ENCODE measurements around the gene TBC1D16.
A peak's percentile ranks its signal among the peaks of the same experiment; 100 is the strongest.
"Not testable (repeated sequence)": the region's sequence is repeated elsewhere in the genome, so short reads cannot be mapped to it uniquely, and the experiment has no call there.

The TBC1D16 gene

DNA sequence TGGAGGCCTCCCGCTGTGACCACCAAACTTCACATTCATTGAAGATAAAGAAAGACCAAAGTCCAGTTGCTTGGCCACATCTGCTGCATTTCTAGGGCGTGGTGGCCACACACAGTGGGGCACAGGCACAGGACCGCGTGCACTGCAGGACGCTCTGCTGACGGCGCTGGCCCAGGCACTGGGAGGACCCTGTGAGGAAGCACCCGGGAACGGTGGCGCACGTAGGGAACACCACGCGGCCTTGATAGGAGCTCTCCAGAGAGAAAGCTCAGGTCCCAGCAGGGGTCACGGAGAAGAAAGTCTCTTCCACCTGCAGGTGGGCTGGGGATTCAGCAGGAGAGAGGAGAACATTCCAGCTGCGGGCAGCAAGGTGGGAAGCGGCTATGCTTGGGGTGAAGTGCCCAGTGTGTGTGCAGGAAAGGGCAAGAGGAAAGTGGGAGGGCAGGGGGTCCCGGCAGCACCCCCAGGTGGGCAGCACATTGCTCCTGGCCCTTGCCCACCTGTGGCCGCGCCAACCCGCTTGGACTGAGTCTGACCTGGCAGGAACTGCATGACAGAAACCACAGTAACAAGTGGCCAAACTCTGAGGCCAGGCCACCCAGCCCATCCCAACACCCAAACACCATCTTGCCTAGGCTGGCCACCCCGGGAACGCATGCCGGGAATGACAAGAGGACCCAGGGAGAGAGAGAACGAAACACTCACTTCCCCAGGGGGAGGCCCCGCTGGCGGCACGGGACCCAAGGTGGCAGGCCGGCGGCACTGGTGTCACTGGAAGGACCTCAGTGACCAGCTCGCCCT, 32.8 kb downstream of the TBC1D16 start:
- DNase-seq: no peak

DNA sequence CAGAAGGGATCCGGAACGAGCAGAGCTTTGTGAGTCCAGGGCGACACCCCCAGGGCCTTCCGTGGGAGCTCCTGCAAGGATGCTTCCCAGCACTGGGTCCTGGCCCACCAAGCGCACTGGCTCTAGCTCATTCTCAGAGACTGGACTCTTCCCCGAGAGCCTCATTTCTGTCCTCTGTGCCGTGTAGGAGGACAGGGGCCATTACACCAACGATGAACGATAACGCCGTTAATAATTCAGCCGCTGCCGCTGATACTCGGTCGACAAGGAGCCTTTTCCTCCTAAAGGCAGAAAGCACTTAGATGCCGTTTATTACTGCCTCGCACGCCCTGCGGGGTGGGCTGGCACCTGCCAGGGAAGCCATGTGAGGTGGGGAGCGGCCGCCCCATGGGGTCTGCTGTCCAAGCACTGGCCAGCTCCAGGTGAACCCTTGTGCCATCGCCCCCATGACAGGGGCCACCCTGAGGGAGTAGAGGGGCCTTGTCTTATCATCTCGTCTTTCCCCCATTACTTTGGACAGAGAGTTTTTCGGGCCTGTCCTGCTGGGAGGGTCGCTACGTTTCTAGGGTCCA, 33.5 kb downstream of the TBC1D16 start:
- DNase-seq: no peak

DNA sequence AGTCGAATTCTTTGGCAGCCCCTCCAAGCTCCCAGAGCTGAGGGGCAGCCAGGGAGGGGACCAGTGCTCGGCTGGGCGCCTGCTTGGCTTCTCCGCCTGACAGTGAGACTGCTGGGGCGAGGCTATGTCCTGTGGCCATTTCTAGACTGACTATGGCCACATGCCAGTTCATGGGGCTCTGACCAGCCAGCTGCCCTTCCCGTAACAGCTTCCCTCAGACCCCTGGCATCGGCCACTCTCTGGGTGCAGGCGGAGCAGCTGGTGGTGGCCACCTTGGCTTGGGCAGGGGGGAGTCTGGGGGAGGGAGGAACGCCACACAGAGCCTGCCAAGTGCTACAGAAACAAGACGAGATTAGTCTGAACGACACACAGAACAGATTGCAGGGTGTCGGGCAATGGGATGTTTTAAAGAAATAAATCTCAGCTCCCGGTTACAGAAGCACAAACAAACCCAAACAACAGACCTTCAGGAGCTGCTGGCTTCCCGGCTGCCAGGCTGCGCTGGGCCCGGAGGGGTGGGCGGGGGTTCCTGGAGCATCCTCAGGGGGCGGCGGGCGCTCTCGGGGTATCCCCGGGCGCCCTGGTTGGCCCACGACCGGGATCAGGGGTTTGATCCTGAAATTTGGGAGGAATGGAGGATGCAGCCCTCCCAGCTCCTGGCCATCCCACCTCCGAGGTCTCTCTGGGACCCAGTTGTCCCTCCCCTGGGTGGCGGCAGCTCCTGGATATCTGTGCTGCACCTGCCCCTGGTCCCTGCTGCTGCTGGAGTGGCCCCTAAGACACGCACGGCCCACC, 34.5 kb downstream of the TBC1D16 start:
- DNase-seq: no peak

DNA sequence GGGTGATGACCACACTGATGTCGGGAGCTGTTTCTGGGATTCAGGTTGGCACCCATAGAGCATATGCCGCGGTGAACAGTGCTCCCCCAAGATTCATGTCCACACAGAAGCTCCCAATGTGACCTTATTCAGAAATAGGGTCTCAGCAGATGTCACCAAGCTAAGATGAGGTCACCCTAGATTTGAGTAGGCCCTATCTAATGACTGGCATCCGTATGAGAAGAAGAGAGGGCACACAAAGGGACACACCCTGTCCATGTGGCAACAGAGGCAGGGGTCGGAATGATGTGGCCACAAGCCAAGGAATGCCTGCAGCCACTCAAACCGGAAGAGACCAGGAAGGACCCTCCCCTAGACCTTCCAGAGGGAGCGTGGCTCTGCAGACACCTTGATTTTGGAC, 35.5 kb downstream of the TBC1D16 start:
- DNase-seq: no peak

DNA sequence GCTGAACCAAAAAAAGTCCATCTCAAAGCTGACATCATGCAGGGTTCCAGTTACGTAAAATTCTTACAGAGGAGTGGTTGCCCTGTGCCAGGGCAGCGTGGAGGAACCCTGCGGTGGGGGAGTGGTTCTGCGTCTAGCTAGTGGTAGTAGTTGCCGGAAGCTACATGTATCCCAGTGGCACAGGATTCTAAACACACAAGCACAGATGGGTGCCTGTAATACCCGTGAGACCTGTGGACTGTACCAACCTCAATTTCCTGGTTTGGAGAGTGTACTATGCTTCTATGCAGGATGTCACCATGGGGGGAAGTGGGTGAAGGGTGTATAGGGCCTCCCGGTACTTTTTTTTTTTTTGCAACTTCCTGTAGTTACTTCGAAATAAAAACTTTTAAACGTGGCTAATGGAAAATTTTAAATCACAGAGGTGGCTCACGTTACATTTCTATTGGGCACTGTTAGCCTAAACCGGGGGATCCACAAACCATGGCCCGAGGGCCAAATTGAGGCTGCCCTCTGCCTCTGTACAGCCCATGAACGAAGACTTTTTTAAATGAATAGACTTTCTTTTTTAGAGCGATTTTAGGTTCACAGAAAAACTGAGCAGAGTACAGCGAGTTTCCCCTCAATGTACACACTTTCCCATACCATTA, 38.5 kb downstream of the TBC1D16 start:
- no peak for DNase-seq

DNA sequence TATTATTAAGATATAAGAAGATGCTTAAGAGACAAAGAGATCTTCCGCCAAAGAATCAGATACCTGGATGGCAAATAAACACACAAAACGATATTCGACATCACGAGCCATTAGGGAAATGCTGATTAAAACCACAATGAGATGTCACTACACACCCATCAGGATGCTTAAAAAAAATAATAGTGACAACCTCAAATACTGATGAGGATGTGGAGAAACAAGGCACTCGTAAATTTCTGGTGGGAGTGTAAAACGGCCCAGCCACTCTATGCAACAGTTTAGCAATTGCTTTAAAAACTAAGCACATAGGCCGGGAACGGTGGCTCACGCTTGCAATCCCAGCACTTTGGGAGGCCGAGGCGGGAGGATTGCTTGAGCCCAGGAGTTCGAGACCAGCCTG, 39.4 kb downstream of the TBC1D16 start:
- no peak for DNase-seq

DNA sequence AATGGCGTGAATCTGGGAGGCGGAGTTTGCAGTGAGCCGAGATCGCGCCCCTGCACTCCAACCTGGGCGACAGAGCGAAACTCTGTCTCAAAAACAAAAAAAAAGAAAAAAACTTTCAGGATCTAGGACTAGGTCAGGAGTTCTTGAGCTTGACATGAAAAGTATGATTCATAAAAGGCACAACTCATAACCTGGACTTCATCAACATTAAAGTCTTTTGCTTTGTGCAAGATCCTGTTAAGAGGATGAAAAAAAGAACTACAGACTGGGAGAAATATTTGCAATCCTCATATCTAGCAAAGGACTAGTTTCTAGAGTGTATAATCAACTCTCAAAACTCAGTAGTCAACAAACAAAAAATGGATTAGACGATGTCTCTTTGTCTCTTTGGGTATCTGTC, 40.0 kb downstream of the TBC1D16 start:
- DNase-seq: no peak

DNA sequence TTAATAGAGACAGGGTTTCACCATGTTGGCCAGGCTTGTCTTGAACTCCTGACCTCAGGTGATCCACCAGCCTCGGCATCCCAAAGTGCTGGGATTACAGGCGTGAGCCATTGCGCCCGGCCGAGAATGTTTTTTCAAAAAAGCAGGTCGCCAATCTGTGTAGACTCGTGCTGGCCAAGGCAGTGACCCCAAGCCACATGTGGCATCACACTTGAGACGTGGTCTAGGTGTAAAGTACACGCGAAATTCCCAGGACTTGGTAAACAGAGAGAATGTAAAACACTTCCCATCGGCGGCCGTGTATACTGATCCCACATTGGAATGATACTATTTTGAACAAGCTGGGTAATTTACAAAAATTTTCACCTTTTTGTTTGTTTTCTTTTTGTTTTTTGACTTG, 41.1 kb downstream of the TBC1D16 start:
- no peak for DNase-seq

DNA sequence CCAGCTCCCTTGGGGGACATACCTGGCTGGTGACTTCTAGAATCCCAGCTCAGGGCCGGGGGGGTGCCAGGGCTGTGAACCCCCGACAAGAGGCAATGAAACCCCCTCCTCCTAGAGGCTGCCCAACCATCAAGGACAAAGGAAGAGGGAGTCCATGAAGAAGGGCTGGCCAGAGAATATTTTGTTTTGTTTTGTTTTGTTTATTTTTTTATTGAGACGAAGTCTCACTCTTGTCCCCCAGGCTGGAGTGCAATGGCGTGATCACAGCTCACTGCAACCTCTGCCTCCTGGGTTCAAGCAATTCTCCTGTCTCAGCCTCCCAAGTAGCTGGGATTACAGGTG, 41.5 kb downstream of the TBC1D16 start:
- DNase-seq: not testable (repeated sequence)

DNA sequence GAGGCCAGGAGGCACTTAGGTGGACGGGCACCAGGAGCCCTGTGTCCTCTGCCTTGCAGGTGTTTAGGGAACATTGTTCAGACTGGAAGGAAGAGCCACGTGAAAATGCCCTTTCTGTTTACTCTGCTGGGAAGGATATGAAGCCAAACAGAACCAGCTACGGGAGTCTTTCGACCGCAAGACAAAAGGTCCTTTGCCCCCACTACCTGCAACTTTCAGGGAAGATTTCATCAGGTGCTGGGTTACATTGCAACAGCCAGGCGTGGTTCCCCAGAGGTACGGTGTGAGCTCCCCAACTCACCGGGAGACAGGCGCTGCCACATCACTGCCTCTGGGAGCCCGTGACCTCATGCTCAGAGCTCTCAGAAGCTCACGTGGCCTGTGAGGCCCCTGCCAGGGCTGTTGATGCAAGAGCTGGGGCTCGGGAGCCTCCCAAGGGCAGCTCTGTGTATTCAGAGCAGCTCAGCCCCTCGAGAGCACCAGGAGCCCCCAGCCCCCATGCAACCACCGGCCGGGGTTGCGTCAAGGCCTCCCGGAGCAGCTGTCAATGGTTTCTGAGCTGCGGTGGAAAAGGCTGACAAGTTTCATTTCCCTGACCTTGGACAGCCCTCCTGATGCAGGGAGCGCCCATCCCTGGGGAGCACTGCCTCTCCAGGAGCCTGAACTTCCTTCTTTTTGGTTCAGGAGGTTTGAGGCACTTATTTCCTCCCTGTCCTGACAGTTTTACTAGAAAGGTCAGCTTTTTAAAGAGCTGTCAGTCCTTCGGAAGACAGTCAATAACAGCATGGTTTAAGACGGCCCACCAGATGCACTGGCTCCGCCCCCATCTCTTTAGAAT, 42.1 kb downstream of the TBC1D16 start:
- DNase-seq: peak; percentile 96

DNA sequence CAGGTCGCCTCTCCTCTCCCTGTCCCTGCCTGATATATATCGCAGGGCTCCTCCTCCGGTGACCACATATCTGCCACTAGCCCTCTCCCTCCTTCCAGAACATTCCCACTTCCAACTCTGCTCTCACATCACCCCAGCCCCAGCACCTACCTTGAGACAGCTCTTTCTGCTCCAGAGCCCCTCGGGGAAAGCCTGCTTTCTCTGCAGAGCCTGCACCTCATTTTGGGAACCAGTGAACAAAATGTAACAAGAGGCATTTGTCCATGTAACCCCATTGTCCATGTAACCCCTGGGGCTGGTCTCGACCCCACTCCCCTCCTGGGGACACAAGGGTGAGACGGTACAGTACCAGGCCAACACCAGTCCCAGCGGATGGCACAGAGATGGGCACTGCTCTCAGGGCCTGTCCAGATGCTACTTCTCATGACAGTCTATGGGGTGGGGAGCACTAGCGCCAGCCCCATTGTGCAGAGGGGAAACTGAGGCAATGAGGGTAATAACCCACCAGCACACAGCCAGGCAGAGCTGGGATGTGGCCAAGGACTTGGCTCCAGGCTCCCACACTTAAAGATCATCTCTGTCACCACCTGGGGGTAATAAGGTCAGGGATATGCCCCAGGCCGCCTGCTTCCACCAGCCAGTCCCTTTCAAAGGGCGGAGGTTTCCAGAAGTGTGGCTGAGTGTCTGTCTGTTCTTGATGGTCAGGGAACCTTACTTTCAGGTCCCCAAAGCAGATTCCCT, 42.9 kb downstream of the TBC1D16 start:
- DNase-seq: no peak

DNA sequence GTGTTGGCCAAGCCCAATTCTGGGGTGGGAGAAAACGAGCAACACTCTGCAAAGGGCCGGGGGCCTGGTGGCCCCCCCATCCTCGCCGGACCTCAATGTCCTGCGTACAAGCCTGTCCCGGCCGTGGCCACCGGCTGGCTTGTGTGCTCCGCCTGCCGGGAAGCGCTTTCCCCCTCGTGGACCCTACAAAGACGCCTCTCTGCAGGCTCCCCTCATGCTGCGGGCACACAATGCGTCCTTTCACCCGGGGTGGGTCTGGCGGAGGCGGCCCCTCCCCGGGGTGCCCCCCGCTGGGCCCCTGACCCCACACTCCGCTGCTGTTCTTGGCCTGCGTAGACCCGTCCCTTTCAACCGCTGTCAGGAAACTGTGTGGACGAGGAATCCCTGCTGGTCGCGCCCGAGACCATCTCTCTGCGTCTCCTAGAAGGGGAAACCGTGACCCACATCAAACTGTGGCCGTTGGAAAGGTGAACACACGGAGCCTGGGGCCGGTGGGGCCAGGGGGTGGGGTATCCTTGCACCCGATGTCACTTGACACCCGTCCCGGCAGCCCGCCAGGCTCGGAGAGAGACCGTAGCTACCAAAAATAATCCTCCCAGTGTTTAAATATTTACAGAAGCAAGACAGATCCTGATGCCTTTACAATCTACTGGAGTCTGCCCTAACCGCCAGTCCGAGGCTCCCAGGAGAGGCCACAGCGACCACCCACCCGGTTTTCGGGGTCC, 43.6 kb downstream of the TBC1D16 start:
- peak; percentile 28 for DNase-seq

DNA sequence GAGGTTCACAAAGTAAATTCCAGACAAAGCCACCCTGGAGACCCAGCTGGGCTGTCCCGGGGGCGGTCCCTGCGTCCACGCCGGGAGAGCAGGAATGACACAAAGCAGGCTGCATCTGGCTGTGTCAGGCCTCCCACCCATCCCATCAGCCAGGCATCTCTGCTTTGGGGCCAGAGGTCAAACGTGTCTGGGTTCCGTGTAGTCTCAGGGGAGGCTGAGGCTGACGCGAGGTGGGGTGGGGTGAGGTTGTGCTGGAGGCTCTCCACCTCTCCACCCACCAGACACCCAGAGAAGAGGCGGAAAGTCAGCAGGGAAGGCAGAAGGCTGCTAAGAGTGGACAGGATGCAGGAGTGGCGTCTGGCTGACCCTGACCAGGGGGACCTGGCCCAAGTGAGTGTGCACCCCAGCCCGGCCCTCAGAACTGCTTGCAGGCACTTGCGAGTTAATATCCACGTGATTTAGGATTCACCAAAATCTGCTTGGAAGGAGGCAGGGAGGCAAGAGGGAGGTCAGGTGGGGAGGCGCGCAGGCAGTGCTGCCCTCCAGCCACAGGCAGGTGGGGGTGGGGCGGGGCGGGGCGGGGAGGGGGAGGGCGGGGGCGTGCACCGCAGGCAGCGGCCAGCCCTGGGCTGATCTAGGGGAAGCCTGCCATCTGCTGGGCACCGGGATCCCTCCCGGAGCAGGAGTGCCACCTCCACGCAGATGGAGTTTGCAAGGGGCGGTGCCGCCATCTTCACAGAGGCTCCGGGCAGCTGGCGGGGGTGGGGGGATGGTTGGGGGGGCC, 44.3 kb downstream of the TBC1D16 start:
- DNase-seq: peak; percentile 80

DNA sequence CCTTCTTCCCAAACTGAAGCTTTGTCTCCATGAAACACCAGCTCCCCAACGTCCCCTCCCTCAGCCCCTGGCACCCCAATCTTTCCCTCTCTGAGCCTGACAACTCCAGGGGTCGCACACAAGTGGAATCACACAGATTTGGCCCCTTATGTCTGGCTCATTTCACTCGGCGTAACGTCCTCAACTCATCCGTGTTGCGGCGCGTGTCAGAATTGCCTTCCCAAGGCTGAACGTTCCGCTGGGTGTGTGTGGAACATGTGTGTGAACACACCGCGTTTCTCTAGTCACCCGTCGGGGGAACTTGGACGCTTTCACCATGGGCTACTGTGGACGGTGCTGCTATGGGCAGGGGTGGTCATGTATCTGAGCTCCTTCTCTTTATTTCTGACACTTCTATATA, 45.0 kb downstream of the TBC1D16 start:
- DNase-seq: no peak

DNA sequence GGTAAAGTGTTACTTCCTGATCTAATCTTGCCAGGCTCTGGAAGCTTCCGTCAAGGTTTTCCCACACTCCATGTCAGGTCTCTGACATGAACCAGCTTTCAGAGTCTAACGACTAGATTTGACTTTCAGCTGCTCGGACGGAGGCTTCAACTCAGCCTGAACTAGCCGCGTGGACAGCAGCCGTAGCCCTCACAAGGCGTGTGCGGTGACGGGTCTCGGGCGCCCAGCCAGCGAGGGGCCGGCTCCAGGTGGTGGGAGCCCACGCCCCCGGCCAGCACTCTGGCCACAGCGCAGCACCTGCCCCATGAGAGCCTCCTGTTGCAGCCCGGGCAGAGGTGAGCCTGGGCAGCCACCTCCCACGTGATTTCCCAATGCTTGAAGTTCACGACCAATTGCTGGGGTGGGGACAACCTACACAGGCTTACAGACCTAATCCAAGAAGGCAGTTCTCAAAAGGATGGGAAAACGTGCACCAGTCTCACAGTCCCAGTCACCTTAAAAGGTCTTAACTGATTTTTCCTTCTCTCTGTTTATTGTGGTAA, 45.5 kb downstream of the TBC1D16 start:
- DNase-seq: no peak

DNA sequence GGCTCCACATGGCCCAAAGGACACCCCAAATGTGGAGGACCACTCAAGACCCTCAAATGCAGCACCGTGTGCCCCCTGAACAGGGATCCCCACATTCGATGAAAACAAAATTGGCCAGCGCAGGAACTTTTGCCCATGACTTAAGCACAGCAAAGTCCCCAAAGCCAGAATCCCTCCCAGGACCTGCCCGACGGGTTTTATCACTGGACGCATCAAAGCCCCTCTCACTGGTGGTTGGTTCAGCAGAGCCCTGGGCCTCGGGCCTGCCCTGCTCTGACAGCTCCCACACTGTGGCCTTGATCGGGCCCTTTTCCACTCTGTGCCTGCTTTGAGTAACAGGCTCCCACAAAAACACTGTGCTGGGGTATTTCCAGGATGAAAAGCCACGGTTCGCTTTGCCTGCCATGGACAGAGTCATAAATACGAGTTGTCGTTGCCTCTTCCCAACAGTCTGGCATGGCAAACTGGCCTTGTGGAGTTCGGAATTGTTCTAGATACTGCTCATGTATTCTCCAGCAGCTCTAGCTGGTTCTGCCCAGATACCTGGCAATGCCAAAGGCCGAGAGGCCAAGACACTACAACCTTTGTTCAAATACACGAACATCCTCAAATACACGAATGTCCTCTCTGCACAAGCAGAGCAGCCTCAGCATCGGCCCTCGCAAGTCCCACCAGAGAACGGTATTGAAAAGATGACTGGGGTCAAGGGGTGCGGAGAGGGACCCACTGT, 46.4 kb downstream of the TBC1D16 start:
- no peak for DNase-seq

DNA sequence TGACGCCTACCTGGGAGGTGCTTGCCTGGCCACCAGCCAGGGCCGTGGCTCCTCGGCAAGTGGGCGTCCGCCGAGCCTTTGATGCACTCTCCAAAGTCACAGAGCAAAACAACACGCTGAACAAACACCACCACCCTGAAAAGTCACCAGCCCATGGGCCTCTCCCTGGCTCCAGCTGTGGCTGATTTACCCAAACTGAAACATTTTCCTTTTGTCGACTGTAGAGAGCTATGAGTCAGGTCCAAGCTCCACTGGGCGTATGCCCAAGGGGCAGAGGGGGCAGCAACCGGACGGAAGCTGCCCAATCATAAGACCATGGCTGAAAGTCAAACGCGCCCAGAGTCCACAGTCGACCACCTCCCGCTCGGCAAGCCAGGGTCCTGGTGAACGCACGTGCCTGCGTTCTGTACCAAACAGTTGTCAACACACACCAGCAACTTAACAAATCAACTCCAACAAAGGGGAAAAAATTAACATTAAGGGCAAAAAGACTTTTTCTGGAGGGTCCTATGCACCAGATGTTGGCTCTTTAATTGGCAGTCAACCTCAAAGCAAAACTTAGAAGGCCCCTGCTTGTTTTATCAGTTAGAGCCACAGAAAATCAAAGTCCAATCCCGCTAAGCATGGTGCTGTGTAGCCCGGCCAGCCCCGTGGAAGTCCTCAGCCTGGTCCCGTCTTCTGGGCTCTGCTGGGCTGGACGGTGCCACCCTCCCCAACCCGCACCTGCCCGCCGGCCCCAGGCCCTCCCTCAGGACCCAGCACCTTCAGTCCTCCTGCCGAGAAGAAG, 47.3 kb downstream of the TBC1D16 start:
- DNase-seq: peak; percentile 55

DNA sequence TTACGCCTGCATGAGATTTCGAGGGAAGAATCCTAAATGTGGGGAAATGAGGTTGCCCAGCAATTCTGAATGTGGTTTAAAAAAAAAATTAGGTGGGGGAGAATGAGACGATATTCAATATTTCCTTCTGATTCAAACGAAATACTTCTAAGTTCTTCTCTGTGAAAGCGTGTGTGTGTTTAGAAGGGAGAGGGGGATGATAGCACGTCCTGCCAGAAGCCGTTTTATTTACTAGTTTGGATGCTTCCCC, 47.8 kb downstream of the TBC1D16 start:
- no peak for DNase-seq

All from fibroblast of skin of abdomen (primary cell).